D341Med (cell line): Measurements from ENCODE around the gene BANP.
"Not testable (repeated sequence)": the region's sequence is repeated elsewhere in the genome, so short reads cannot be mapped to it uniquely, and the experiment has no call there.

Experiments used
- DNase-seq: peaks from one replicate; pipeline ENCODE4 v3.0.0; 2012; ENCODE audit warnings: low spot score

The BANP gene

DNA sequence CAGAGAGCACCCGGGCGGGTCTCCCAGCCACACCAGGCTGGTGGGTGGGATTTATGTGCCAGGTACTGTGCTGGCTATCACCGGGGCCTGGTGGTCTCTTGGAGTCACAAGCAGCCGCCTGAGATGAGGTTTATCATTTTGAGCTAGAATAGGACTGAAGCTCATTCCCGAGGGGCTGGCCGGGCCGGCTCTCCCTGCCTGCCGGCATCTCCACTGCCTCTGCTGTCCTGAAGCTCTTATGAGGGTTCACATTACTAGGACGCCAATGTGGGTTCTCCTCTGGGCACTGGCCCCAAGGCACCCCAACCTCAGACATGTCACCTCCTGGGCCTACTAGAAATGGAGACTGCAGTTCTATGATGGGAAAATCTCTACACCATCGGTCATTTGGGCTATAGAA, 137.4 kb downstream of the BANP start:
- DNase-seq: not testable (repeated sequence)

DNA sequence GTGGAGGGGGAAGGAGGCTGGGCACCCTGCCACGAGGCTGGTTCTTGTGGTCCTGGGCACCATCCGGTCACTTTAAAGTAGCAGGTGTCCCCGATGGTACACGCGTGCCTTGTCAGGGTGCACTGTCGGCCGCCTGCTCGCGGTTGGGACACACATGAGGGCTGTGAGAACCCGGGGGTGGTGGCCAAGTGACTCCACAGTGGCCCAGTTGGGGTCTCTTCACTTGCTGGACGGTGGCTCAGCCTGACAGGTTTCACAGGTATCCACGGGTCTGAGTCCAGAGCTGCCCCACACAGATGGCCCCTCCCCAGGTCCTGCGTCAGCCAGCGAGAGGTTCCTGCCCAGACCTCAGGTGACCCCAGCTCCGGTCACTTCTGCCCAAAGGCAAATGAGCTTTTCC, 137.8 kb downstream of the BANP start:
- DNase-seq: not testable (repeated sequence)

DNA sequence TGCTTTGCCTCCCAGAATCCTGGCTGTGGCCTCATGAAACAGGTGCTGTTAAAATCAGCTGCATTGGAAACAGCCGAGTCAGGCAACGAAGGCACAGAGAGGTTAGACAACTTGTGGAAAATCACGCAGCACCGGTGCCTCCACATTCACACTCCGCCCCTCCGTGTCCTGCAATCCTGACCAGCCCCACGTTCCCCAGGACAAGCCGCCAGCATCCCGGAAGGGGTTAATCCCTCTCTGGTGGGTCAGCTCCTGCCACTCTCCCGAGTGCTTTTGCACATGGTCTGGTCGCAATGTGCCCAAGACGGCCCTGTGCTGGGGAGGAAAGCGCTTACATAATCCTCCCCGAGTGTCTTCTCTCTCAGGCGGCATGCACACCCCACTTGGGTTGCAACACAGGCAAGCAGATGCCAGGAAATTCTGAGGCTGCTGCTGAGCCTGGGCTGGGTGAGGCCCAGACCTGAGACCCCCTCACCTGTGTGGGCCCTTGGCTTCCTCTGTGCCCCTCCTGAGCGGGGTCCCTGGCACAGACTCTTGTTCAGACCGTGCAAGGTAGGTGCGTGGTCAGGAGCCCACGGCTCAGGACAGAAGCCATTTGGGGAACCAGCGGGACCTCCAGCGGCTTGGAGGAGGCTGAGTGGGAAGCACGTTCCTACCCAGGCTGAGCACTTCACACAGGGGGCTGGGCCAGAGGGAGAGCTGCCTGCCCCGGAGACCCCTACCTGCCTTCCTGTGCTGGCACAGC, 138.6 kb downstream of the BANP start:
- DNase-seq: not testable (repeated sequence)

DNA sequence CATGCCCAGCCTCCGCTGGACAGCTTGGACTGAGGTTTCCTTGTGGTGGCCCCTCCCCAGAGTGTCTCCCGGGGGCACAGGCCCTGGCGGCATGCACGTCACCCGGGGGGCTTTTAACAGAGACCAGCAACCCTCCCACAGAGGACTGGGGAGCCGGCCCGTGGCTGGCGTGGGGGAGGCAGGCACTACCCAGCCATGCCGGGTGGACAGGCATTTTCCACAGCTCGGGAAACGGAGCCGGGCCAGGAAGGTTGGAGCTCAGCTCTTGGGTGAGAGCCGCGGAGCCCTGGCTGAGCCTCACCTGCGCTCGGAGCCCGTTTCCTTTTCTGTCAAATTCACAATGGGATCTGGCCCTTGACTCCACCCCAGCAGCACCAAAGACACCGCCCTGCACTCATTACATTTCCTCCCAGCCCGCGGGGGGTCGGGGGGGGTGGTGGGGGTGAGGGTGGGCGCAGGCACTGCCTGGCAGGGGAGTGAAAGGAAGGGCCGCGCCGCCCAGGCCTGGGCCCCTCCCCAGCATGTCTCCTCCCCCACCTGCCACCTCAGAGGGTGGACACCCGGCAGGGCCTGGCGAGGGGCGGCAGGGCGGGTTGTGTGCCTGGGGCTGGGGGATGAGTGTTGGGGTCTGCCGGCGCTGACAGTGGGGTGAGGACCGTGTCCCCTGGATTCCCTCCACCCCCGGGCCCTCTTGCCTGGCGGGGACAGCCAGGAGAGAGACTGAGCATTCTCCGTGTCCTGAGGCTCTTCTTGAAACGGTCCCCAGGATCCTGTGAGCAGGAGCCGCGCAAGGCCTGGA, 139.3 kb downstream of the BANP start:
- not testable (repeated sequence) for DNase-seq

DNA sequence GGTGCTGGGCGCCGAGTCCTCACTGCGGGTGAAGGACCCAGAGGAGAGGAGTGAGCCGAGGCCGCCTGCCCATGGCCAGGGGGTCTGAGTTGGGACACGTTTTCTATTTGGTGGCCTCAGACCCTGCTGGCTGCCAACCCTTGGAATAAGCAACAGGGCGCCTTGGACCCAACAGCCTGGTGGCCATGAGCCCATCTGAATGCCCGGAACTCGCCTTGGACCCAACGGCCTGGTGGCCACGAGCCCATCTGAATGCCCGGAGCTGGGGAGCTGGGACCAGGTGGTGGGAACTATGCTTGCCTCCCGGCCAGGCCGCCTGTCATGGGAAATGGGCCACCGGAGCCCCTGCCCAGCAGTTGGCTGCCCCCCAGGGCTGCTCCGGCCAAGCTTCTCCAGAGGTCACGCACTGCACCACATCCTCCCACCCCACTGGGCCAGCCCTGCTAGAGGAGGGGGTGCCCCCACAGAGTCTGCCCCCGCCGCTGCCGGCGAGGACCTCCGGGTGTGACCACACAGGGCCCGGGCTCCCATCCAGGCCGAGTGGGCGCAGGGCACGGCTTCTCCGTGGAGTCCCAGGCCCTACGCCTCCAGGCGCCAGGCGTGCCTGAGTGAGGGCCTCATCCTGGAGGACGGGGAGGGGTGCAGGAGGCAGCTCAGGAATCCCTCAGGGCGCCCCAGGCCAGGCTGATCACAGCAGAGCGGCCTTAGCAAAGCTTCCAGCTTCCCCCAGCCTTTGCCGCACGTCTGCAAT, 140.2 kb downstream of the BANP start:
- DNase-seq: not testable (repeated sequence)

DNA sequence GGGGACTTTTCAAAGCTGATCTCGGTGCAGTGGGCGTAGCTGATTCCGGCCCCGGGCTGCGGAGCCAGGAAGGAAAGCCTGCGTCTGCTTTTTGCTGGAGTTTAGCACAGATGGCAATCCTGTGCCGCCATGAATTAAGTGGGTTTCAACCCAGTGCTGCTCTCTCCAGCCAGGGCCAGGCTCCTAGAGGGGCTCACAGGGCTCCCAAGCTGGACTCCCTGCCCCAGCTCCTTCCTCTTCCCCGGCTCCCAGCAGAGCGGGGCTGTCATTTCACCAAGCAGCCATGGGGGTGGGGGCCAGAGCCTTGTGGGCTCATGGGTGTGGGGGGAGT, 140.7 kb downstream of the BANP start:
- not testable (repeated sequence) for DNase-seq

DNA sequence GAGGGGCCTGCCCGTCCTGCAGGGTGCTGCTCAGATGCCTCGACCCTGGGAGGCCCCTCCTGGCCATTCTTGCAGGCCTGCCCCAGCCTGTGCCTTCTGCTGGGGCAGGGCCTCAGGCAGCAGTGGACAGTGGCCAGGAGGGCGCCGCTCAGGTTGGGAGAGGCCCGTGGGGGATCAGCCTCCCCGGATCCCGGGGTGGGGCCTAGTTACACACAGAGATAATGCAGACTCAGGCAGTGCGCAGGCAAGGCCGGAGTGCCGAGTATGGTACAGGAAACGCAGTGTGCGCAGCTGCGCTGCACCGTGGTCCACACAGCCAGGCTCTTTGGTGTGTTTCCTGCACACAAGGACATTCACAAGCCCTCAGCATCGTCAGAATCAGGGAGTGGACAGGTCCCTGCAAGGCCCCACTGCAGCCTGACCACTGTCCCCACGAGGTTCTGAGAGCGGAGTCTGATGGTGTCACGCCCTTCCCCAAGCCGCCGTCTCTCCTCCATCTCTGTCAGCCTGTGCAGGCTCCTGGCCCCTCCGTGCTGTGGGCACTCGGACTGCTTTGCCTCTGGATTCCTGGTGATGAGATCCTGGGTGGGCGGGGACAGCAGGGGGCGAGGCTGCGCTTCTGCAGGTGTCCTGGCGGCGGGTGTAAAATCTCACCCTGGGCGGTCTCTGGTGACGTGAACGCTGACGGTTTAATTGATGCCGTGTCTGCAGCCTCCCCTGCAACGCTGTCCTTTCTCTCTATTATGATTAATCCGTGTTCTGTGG, 141.7 kb downstream of the BANP start:
- DNase-seq: not testable (repeated sequence)

DNA sequence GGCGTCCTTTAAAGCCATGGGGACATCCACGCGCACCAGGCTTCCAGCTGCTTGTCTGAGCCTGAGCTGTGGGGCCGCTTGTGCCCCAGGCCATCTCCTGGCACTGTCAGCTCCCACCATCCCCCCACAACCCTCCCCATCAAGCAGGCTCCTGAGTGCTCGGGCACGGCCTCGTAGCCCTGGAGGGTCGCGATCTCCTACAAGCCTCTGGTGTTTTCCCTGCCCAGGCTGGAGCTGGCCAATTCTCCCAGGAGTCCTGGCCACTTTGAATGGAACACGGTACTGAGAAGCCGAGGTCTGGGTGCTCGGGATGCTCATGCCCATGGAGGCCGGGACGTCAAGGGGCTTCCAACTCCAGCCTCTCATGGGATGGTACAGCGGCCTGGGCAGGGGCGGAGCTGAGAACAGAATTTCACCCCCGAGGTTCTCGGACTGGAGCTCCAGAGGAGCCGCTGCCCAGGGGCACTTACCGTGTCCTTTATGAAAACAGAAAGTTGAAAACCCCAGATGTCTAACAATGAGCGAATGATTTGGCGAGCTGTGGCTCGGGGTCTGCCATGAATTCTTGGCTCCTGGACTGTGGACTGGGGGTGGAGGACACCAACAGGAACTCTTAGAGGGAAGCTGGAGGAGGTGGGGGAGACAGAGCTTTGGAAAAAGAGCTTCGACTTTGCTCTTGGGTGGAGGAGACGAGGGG, 142.5 kb downstream of the BANP start:
- not testable (repeated sequence) for DNase-seq

DNA sequence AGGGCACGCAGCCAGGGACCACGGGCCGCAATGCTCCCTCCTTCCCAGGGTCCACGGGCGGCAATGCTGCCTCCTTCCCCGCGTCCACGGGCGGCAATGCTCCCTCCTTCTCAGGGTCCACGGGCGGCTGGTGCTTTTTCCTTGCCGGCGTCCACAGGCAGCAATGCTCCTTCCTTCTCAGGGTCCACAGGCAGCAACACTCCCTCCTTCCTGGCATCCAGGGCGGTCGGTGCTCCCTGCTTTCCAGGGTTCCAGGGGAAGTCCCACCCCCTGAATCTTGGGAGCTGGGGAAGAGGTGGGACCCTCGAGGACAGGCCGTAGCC, 143.0 kb downstream of the BANP start:
- not testable (repeated sequence) for DNase-seq

DNA sequence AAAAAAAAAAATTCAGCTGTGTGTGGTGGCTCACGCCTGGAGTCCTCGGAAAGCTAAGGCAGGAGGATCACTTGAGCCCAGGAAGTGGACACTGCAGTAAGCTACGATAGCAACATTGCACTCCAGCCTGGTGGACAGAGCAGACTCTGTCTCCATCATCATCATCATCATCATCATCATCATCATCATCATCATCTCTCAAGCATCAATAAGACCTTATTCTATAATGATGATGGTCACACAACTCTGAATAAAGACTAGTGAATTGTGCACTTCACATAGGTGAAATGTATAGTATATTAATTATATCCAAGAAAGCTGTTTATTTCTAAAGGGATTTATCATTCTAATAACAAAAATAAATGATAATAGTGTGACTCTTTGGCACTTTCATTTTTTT, 143.7 kb downstream of the BANP start:
- not testable (repeated sequence) for DNase-seq

DNA sequence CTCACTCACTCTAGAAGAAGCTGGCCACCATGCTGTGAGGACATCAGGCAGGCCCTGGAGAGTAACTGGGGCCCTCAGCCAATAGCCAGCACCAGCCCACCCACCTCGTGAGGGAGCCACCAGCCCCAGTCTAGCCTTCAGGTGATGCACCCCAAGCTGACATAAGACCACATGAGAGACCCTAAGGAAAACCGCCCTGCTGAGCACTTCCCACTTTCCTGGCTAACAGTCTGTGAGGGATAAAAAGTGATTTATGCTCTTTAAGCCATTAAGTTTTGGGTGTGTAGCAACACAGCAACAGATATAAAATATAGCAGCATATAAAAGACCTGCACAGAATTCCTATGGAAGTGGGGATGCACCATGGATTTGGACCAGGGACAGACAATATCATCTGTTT, 145.4 kb downstream of the BANP start:
- DNase-seq: not testable (repeated sequence)

DNA sequence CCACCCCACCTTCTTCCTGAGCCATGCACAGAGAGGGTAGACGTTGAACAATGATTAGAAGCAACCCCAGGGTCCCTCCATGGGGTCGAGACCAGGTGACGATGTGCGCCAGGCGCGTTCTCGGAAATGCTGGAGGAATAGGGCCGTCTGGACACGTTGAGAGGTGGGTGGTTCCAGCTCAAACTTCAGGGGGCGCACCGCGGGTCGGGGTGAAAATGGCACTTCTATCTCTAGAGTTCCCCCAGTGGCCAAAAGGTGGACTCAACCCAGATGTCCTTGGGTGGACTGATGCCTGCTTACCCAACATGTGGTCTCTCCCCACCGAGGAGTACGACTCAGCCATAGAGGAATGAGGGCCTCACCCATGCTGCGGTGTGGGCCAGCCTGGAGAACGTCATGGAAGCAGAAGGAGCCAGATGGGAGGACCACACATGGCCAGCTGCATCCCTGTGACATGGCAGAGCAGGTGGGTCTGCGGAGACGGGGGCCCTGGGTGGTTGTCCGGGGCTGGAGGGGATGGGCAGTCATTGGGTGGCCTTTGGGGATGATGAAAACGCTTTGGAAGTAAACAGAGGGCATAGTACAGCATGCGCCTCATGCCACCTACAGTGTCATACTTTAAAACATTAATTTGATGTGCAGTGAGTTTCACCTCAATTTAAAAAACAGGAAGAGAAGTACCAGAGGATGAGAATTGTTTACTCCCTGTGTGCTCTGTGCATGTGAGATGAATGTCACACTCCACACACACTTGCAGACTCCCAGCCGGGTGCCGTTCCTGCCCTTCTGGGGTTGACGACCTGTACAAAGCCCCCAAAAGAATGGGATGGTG, 147.7 kb downstream of the BANP start:
- DNase-seq: not testable (repeated sequence)

DNA sequence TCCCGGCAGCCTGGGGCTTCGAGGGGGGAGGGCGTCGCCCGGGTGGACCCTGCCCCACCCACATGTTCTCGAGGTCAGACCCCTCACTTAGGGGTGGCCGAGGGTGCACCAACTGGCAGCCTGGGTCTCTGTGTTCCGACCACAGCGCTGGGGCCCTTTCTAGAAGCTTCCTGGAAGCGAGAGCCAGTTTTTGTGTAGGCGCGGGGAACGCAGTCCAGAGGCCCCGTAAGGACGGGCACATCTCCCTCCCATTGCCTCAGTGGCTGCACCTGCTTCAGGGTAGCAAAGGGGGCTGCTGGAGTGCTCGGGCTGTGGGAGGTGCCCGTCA, 148.3 kb downstream of the BANP start:
- DNase-seq: no peak

DNA sequence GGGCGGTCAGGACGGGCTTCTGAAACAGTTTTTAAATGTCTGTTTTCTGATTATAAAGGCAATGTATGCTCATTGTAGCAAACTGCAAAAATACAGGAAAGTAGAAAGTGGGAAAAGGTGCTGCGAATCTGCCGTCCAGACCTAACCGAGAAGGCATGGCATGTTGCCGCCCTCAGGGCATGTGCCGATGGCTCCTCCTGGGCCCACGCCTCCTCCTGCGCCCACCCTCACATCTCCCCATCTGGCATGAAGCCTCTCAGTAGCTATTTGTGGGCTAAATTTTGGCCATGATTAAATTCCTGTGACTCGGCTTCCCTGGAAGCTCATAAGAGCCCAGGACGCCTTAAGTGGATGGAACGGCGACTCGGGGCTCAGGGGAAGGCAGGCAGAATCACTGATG, 148.7 kb downstream of the BANP start:
- not testable (repeated sequence) for DNase-seq

DNA sequence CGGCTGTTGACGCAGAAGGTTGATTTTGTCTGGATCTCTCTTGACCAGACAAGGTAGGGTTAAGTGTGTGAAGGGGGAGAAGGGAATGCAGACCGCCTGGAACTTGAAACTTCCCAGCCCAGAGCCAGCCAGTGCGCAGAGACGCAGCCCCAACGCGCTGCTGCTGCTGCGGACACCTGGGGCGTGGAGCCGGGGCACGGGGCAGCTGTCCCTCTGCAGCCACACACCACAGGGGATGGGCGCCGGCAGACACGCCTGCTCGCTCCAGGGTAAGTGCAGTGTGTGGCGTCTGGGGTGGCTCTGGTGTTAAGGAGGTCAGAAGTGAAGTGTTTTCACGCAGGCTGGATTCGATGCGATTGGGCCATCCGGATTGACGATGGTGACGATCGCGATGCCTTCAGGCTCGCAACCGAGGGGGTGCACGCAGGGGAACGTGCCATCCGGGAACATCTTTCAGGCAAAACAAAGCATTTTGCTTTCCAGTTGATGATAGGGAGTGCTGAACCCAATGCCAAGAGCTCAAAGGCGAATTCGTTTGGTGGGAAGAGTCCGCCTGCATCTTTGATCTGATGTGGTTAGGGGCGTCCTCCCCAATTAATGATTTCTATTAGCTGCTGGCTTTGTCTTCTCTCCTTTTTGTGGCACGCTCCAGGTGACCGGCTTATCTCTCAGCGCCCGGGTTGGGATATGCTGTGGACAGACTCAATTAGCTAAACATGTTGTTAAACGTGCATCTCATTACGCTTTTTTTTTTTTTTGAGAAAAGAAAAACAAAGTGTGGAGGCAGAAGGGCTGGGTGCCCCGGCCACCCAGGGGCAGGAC, 149.8 kb downstream of the BANP start:
- DNase-seq: not testable (repeated sequence)

DNA sequence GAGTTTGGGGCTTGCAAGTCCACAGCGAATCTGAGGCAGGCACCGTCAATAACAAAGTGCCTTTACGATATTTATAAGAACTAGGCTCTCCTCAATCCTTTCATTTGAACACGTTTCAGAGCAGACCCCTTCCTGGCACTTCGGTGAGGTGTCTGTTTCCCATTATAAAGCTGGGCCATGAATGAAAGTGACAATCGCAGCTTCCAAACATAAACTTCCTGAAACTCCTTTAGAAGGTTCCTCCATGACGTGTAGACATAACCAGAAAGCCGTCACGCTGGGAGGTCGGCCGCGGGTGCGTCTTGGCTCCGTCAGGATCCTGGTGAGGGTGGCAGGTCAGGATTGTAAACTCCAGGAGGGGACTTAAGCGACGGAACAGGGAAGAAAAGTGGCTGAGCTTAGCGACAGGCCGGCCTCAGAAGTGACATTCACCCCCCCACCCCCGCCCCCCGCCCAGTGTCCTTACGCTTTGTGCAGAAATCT, 150.4 kb downstream of the BANP start:
- DNase-seq: not testable (repeated sequence)

DNA sequence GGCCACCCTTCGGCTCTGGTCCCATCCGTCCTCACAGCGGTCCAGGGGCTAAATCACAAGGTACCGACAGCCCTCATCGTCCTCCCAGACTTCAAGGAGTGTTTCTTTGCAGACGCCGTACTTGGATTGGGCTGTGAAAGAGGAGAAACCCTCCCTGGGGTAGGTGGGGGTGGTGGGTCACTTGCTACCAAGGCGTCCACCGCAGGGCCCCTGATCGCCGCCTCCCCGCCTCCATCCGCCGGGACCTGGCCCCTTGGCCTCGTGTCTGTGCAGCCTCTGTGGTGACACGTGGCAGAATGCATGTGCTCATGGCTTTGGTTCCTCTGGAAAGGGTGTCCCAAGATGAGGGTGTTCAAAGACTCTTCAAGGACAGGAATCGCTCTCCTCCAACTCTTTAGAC, 151.4 kb downstream of the BANP start:
- DNase-seq: no peak

DNA sequence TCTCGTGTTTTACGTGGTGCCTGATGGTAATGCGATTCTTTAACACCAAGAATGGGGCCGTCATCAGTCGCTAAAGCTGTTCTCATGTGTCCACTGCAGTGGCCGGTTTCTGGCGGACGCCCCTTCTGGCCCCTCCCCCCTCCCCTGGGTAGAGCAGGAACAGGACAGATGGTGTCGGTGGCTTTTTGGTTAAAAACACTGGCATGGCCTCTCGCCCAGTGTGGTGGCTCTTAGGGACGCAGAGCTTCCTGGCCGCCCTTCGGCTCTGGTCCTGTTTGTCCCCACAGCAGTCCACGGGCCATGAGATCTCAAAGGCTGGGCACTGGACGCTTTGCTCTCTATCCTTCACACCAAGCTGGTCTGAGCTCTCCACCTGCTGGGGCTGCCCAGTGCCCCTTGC, 151.8 kb downstream of the BANP start:
- DNase-seq: no peak

DNA sequence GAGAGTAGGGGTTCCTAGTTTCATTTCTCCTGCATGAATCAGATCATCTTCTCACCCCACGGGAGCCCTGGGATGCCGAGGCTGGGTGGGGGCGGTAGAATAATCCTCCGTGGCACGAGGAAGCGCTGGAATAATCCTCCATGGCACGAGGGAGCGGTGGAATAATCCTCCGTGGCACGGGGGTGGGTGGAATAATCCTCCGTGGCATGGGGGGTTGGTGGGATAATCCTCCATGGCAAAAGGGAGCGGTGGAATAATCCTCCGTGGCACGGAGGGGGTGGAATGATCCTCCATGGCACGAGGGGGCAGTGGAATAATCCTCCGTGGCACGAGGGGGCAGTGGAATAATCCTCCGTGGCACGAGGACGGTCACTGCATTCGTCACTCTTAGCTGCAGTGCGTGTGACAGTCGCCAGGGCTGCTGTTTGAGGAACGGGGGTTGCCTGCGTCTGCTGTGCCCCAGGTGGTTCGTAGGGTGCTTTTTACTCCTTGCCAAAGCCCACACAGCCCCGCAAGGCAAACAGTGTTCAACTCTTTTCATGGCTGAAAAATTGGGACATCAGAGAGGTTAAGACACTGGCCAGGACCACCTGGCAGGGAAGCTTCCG, 152.5 kb downstream of the BANP start:
- DNase-seq: no peak
